Activated T-helper 1 cell treated with anti-CD3 and anti-CD28 coated beads, Interleukin-12 subunit alpha, Interleukin-12 subunit beta, Interleukin-2, Interleukin-4 antibody, amounts not matched to agents 30 ng/mL and 10 ng/mL and 1 ng/mL, durations not matched to agents 14 hours and 24 hours and 36 hours (primary cell): ENCODE measurements around the gene RPL13A. TPM values are rescaled to one million over a fixed set of nuclear protein-coding genes. Genes with fewer than 3 reads are reported as not detected.

ENCODE experiments used
- DNase-seq: peaks from one replicate; pipeline ENCODE4 v3.0.0; 2021; ENCODE audit warnings: low spot score
- H3K27ac Mint-ChIP-seq: one replicate; pipeline ENCODE4 v1.8.0; 2021; ENCODE audit warnings: mild to moderate bottlenecking, mixed read lengths
- H3K27me3 Mint-ChIP-seq: one replicate; pipeline ENCODE4 v1.8.0; 2022; ENCODE audit warnings: mild to moderate bottlenecking, moderate library complexity, mixed read lengths; ENCODE audit not compliant: insufficient read depth
- H3K36me3 Mint-ChIP-seq: one replicate; pipeline ENCODE4 v1.8.0; 2021; ENCODE audit warnings: low read depth, mixed read lengths
- H3K4me1 Mint-ChIP-seq: one replicate; pipeline ENCODE4 v1.8.0; 2021; ENCODE audit warnings: low read depth, mixed read lengths
- H3K4me3 Mint-ChIP-seq: one replicate; pipeline ENCODE4 v1.8.0; 2021; ENCODE audit warnings: mild to moderate bottlenecking, moderate library complexity, mixed read lengths
- H3K9me3 Mint-ChIP-seq: one replicate; pipeline ENCODE4 v1.8.0; 2021; ENCODE audit warnings: mixed read lengths
- intact Hi-C: fragments of 100-400 bp; cut with micrococcal nuclease; formaldehyde crosslinking; loops from one replicate; pipeline ENCODE4 v1.15.1; 2024
- total RNA-seq: library from RNA; stranded (reverse); gene quantifications from 2 replicates; pipeline ENCODE4 v1.2.3, GENCODE V29; 2022

RPL13A gene
- total RNA-seq, 1 donor from 2014 or later: 2,988 TPM

DNA sequence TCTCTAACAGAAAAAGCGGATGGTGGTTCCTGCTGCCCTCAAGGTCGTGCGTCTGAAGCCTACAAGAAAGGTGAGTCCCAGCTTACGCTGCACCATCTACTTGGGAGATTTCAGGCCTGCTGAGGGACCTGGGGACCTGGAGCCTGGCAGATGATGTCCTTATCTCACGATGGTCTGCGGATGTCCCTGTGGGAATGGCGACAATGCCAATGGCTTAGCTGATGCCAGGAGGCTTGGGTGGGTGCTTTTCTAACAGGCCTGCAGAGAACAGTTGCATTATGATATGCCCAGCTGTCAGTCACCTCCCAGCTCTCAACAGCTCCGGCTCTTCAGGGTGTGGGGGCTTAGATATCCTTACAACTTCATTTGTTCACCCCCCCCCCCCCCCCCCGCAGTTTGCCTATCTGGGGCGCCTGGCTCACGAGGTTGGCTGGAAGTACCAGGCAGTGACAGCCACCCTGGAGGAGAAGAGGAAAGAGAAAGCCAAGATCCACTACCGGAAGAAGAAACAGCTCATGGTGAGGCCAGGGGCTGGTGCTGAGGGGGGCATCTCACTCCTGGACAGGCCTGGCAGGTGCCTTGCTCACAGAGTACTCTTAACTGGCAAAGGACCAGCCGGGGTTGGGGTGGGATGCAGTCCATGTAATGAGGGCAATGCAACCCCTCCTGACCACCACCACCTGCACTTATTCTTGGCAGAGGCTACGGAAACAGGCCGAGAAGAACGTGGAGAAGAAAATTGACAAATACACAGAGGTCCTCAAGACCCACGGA is 3.8 kb downstream of the RPL13A start:
- H3K27me3 Mint-ChIP-seq: peaks cover 4% of the 10 kb centered on the region
- H3K9me3 Mint-ChIP-seq: no peaks in the 10 kb centered on the region
- DNase-seq: no peak
- H3K4me1 Mint-ChIP-seq: peaks cover 36% of the 10 kb centered on the region
- H3K4me3 Mint-ChIP-seq: peak overlapping the region; percentile 98
- intact Hi-C loops: no loop called here
- H3K27ac Mint-ChIP-seq: peak overlapping the region; percentile 76
- peaks cover 59% of the 10 kb centered on the region for H3K36me3 Mint-ChIP-seq

DNA sequence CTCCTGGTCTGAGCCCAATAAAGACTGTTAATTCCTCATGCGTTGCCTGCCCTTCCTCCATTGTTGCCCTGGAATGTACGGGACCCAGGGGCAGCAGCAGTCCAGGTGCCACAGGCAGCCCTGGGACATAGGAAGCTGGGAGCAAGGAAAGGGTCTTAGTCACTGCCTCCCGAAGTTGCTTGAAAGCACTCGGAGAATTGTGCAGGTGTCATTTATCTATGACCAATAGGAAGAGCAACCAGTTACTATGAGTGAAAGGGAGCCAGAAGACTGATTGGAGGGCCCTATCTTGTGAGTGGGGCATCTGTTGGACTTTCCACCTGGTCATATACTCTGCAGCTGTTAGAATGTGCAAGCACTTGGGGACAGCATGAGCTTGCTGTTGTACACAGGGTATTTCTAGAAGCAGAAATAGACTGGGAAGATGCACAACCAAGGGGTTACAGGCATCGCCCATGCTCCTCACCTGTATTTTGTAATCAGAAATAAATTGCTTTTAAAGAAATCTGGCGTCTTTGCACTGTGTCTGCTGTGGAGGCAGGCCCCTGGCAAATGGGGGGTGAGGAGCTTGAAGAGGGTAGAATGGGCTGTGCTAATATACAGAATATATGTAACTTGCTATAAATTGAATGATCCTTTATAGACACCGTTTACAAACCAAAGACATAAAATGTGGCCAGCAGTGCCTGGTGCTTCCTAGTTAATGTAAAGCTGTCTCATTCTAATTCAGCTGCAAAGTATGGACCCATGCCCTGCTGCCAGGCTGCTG is 4.6 kb downstream of the RPL13A start:
- Mint-ChIP-seq H3K4me1 (peaks cover 34% of the 10 kb centered on the region), H3K27me3 (peaks cover 4% of the 10 kb centered on the region), H3K9me3 (no peaks in the 10 kb centered on the region), H3K4me3 (no peak overlapping the region), H3K36me3 (peaks cover 63% of the 10 kb centered on the region), H3K27ac (peak overlapping the region; percentile 61)
- DNase-seq: no peak
- intact Hi-C loops: no loop called here

DNA sequence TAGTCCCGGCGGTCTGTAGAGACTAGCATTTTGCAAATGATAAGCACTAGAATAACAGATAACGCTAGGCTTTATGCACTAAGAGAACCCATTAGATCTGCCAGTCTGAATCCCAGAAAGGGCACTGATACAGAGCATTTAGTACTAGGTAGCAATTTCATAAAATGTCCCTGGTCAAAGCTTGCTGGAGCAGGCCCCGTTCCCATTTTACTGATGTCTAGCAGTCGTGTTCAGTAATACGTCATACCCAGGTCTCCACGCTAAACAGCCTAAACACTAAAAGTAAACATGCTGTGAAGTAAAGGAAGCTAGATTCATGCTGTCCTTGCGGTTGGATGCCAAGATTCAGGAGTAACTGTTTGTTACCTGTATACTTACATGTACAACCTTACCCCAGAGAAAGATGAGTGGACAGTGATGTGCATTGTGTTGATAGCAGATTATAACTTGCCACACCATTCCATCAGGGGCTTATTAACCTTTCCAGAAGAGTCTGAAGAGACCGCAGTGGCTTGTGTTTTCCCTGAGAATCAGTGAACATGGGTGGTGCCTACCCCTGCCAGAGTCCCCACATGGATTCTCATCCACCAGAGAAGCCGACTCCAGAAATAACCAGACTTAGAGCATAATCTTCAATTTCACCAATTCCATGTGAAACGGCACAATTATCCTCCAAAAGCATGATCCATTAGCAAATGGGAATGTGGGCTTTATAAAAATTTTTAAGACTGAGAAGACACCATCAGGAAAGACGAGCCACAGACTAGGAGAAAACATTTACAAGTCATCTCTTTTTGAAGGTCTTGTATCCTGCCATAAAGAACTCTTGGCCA is 5.4 kb downstream of the RPL13A start:
- peaks cover 35% of the 10 kb centered on the region for H3K4me1 Mint-ChIP-seq
- peaks cover 65% of the 10 kb centered on the region for H3K36me3 Mint-ChIP-seq
- no peaks in the 10 kb centered on the region for H3K9me3 Mint-ChIP-seq
- H3K27me3 Mint-ChIP-seq: no peaks in the 10 kb centered on the region
- no peak for DNase-seq
- H3K27ac Mint-ChIP-seq: peak overlapping the region; percentile 68
- H3K4me3 Mint-ChIP-seq: peak overlapping the region; percentile 33
- intact Hi-C loops: no loop called here

DNA sequence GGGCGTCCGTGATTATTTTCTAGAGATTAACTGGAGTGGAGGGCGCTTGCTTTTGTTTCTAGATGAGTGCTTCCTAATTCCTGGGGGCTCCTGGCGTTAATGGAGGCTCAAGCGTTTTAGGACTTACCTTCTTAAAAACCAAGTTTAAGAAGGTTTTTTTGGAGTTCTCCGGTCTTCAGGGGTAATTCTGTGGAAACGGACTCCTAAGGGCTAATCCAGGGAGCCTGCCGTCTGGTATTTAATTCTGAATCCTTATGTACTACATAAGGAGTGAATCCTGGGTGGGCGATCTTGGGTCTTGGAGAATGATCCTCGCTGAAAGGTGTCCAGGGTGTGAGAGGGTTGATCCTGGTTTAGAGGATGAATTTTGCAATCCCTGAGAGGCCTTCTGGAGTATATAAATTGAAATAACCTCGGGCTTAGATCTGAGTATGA is 9.2 kb downstream of the RPL13A start:
- peak overlapping the region; percentile 91 for H3K4me3 Mint-ChIP-seq
- intact Hi-C loops: loop anchor here (1.0 to 5.0 kb wide), 9 partner anchors 9 to 624 kb away; partner anchors contain the start of genes AKT1S1, ALDH16A1, FUZ and PPP1R15A
- H3K36me3 Mint-ChIP-seq: peaks cover 58% of the 10 kb centered on the region

DNA sequence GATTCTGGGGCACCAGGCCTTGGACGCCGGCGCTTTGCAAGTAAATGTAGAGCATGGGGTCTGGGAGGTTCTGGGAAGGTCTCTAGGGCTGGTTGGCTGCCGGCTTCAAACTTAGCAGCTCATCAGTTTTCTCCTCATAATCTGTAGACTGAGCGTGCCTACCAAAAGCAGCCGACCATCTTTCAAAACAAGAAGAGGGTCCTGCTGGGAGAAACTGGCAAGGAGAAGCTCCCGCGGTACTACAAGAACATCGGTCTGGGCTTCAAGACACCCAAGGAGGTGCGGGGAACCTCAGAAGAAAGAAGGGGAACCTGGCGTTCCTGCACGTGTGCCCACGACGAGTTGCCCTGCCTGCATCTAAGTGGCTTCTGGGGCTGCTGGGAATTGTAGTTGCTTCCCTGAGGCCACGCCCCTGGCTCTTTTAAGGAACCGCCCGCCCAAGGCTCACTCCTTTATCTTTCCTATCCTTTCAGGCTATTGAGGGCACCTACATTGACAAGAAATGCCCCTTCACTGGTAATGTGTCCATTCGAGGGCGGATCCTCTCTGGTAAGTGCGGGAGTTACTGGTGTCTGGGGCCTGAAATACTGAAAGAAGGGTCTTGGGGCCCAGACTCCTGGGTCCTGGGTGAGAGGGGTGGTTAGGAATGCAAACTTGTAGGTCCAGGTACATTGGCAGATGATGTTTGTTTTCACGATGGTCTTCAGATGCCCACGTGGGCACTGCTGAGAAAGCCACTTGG is 9.8 kb downstream of the RPL13A start:
- peak overlapping the region; percentile 94 for H3K27ac Mint-ChIP-seq
- intact Hi-C loops: loop anchor here (2.0 to 5.0 kb wide), 3 partner anchors 54 to 625 kb away; partner anchors contain the start of genes FUZ and PPP1R15A
- H3K9me3 Mint-ChIP-seq: no peaks in the 10 kb centered on the region
- H3K36me3 Mint-ChIP-seq: peaks cover 52% of the 10 kb centered on the region
- peaks cover 64% of the 10 kb centered on the region for H3K4me1 Mint-ChIP-seq
- no peaks in the 10 kb centered on the region for H3K27me3 Mint-ChIP-seq
- peak overlapping the region; percentile 91 for H3K4me3 Mint-ChIP-seq
- peak; percentile 65 for DNase-seq

More for the DNA sequence above, 9.2 kb downstream of the RPL13A start:
- Mint-ChIP-seq H3K27ac (peak overlapping the region; percentile 94), H3K4me1 (peaks cover 59% of the 10 kb centered on the region), H3K9me3 (no peaks in the 10 kb centered on the region), H3K27me3 (no peaks in the 10 kb centered on the region)
- no peak for DNase-seq

DNA sequence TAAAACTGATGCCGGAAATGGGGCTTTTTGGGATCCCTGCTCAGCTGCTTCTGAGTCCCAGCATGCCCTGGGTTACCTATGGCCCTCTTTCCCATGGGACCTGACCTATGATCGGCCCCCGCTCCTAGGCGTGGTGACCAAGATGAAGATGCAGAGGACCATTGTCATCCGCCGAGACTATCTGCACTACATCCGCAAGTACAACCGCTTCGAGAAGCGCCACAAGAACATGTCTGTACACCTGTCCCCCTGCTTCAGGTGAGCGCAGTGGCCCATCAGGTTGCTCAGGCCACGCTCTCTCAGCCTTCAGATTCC is 10.3 kb downstream of the RPL13A start:
- intact Hi-C loops: loop anchor here (2.0 to 5.0 kb wide), 3 partner anchors 55 to 625 kb away; partner anchors contain the start of genes FUZ and PPP1R15A
- H3K36me3 Mint-ChIP-seq: peaks cover 46% of the 10 kb centered on the region
- peak overlapping the region; percentile 91 for H3K4me3 Mint-ChIP-seq
- H3K4me1 Mint-ChIP-seq: peaks cover 64% of the 10 kb centered on the region
- H3K9me3 Mint-ChIP-seq: no peaks in the 10 kb centered on the region
- no peak for DNase-seq
- peak overlapping the region; percentile 94 for H3K27ac Mint-ChIP-seq
- no peaks in the 10 kb centered on the region for H3K27me3 Mint-ChIP-seq

DNA sequence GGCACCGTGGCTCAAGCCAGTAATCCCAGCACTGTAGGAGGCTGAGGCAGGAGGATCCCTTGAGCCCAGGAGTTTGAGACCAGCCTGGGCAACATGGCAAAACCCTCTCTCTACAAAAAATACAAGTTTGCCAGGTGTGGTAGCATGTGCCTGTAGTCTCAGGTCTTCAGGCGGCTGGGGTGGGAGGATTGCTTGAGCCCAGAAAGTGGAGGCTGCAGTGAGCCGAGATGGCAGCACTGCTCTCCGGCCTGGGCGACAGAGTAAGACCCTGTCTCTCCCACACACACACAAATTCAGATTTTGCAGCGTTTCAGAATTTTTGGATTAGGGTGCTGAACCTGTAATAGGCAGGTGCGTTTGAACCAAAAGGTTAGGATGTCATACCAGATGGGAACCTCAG is 11.1 kb downstream of the RPL13A start:
- peak overlapping the region; percentile 94 for H3K27ac Mint-ChIP-seq
- H3K4me3 Mint-ChIP-seq: peak overlapping the region; percentile 91
- peaks cover 42% of the 10 kb centered on the region for H3K36me3 Mint-ChIP-seq
- H3K9me3 Mint-ChIP-seq: no peaks in the 10 kb centered on the region
- H3K4me1 Mint-ChIP-seq: peaks cover 63% of the 10 kb centered on the region
- DNase-seq: no peak
- intact Hi-C loops: loop anchor here (5.0 kb wide), 2 partner anchors 314 to 626 kb away; partner anchors contain the start of genes FUZ and PPP1R15A
- no peaks in the 10 kb centered on the region for H3K27me3 Mint-ChIP-seq

DNA sequence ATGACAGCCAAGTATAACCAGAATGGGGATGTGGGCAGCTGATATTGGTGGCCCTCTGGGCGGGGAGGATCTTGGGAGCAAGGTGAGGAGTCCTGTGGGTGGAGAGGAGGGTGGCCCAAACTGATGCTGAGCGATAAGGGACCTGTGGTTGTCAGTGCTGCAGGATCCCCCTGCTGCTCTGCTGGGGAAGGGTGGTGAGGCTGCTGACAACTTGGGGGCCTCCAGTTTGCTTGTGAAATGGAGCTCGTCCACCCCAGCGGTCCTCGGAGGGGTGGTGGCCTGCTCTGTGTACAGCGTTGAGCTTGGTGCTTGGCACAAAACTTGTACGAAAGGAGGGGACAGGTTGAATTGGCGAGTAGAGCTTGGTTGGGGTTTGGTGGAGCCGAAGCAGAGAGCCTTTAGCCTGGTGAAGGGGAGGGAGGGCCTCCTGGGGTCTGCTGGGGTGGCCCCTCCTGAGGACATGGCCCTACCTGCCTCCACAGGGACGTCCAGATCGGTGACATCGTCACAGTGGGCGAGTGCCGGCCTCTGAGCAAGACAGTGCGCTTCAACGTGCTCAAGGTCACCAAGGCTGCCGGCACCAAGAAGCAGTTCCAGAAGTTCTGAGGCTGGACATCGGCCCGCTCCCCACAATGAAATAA is 11.7 kb downstream of the RPL13A start:
- Mint-ChIP-seq H3K27me3 (no peaks in the 10 kb centered on the region), H3K4me3 (peak overlapping the region; percentile 91), H3K4me1 (peaks cover 63% of the 10 kb centered on the region), H3K36me3 (peaks cover 42% of the 10 kb centered on the region), H3K9me3 (no peaks in the 10 kb centered on the region), H3K27ac (peak overlapping the region; percentile 88)
- intact Hi-C loops: loop anchor here (5.0 kb wide), 2 partner anchors 313 to 627 kb away; partner anchors contain the start of genes FUZ and PPP1R15A
- no peak for DNase-seq

DNA sequence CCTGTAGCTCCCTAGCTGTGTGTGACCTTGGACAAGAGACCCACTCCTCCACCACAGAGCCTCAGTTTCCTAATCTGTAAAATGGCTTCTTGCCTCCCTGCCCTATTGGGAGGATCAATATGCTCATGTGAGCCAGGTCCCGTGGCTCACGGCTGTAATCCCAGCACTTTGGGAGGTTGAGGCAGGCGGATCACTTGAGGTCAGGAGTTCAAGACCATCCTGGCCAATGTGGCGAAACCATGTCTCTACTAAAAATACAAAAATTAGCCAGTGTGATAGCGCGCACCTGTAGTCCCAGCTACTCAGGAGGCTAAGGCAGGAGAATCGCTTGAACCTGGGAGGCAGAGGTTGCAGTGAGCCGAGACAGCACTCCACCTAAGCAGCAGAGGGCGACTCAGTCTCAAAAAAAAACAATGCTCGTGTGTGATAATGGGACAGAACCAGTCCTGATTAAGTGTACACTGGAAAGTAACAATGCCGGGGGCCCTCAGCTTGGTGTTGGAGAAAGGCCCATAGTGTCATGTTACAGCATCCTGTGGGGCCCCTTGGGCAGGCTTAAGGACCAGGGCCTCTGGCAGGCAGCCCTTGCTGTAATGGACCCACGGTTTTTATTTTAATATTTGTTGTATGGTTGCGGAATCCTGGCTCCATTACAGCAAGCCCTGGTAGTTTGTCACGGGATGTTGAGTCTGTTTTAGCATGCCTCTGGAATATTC is 15.6 kb downstream of the RPL13A start:
- Mint-ChIP-seq H3K4me1 (peaks cover 54% of the 10 kb centered on the region), H3K9me3 (no peaks in the 10 kb centered on the region), H3K27ac (no peak overlapping the region), H3K4me3 (no peak overlapping the region), H3K36me3 (peaks cover 26% of the 10 kb centered on the region), H3K27me3 (no peaks in the 10 kb centered on the region)
- DNase-seq: peak; percentile 56
- intact Hi-C loops: loop anchor here (1.0 kb wide), 2 partner anchors 44 to 169 kb away; no protein-coding TSS in a partner anchor

DNA sequence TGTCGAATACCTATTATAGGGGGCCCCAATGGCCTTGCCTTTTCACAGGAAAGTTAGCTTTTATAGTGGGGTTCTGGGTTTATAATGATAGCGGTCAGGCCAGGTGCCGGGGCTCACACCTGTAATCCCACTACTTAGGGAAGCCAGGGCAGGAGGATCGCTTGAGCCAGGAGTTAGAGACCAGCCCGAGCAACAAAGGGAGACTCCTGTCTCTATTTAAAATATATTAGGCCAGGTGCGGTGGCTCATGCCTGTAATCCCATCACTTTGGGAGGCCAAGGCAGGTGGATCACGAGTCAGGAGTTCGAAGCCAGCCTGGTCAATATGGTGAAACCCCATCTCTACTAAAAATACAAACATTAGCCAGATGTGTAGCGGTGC is 16.2 kb downstream of the RPL13A start:
- peaks cover 52% of the 10 kb centered on the region for H3K4me1 Mint-ChIP-seq
- H3K4me3 Mint-ChIP-seq: no peak overlapping the region
- H3K27ac Mint-ChIP-seq: no peak overlapping the region
- DNase-seq: no peak
- no peaks in the 10 kb centered on the region for H3K9me3 Mint-ChIP-seq
- intact Hi-C loops: loop anchor here (1.0 kb wide), 2 partner anchors 44 to 169 kb away; no protein-coding TSS in a partner anchor
- peaks cover 21% of the 10 kb centered on the region for H3K36me3 Mint-ChIP-seq
- H3K27me3 Mint-ChIP-seq: no peaks in the 10 kb centered on the region

DNA sequence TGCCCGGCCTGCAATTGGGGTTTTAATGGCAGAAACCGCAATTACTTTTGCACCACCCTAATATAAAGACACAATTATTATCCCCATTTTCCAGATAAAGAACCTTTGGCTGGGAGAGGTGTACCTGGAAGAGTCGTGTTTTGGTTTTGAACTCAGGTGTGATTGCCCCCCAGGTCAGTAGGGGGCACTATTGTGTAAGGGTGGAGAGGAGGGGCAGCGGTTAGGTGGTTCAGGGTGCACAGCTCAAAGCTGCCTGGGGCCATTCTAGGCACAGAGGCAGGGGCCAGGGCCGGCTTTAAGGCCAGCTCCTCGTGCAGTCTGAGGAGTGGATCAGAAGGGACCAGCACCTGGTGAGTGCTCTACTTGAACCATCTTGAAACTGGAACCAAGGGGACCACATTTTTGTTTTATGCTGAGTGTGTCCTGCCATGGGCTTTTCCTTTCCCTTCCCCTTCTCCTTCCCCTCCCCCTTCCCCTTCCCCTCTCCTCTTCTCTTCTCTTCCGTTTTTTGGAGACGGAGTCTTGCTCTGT is 19.2 kb downstream of the RPL13A start:
- DNase-seq: peak; percentile 72
- Mint-ChIP-seq H3K27ac (no peak overlapping the region), H3K36me3 (no peaks in the 10 kb centered on the region), H3K27me3 (no peaks in the 10 kb centered on the region), H3K9me3 (no peaks in the 10 kb centered on the region), H3K4me1 (peaks cover 31% of the 10 kb centered on the region), H3K4me3 (no peak overlapping the region)
- intact Hi-C loops: loop anchor here (1.0 kb wide), 2 partner anchors 28 to 64 kb away; no protein-coding TSS in a partner anchor
